HG03565 (cell line): Measurements from ENCODE around the gene TTPAL.

ENCODE experiments used
- ATAC-seq: cut with Tn5 transposase; IDR thresholded peaks from one replicate; pipeline ENCODE4 v1.9.1; 2021; ENCODE audit warnings: mild to moderate bottlenecking, moderate library complexity; ENCODE audit not compliant: unreplicated experiment

The TTPAL gene

GRCh38 chr20:44532259-44532980 is 56.7 kb downstream of the TTPAL start:
- no peak for ATAC-seq

- ATAC-seq = no peak
Measured at GRCh38 chr20:44532981-44533331, 57.3 kb downstream of the TTPAL start.

GRCh38 chr20:44533928-44534327 is 58.3 kb downstream of the TTPAL start:
- no peak for ATAC-seq

- no peak for ATAC-seq
Measured at GRCh38 chr20:44536175-44536574, 60.5 kb downstream of the TTPAL start.

GRCh38 chr20:44537993-44538392 is 62.3 kb downstream of the TTPAL start:
- no peak for ATAC-seq

GRCh38 chr20:44540834-44541233 is 65.2 kb downstream of the TTPAL start:
- no peak for ATAC-seq

- ATAC-seq = no peak
Measured at GRCh38 chr20:44541992-44542391, 66.3 kb downstream of the TTPAL start.

GRCh38 chr20:44542890-44543289 is 67.2 kb downstream of the TTPAL start:
- ATAC-seq = no peak

GRCh38 chr20:44543358-44543757 is 67.7 kb downstream of the TTPAL start:
- ATAC-seq = no peak
